GM15510 (cell line): ENCODE data around the gene TBX2.

Experiments used
- POLR2A ChIP-seq: IDR thresholded peaks from 3 replicates; pipeline ENCODE4 v1.6.1; 2011; ENCODE audit warnings: borderline replicate concordance; ENCODE audit not compliant: insufficient read length; ENCODE audit errors: extremely low read depth

The TBX2 gene

DNA sequence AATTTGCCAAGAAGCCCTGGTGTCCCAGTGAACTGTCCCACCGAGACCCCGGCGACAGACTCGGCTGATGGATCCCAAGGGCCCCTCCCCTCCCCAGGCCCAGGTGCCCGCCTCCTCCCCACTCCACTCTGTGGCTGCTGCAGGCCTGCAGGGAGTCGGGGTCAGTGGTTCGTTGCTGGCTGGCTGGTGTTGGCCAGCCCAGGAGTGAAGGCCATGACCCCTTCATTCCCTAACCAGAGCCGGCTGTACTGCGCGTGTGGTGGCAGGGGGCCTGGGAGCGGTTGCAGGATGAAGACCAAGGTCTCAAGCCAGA, 9.2 kb upstream of the TBX2 start:
- TF ChIP-seq POLR2A = no peak

- no peak for TF ChIP-seq POLR2A
These were observed 7.9 kb upstream of the TBX2 start for GRCh38 chr17:61391595-61392291.

- TF ChIP-seq POLR2A = no peak
These were observed 7.0 kb upstream of the TBX2 start for GRCh38 chr17:61392679-61393078.

DNA sequence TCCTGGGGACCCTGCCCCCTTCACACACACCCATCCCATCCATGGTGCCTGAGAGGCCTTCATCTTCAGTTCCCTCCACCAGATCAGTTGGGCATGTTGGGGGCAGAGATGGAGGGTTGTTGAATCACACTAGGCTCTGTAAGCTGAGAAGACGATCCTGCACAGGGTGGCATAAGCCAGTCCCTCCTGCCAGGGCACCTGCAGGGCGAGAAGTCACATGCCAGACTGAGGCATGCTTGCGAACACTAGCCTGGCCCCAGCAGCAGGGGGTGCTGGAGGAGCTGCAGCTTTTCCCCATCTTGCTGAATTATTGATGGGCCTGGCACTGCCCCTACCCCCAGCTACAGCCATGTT, 6.1 kb upstream of the TBX2 start:
- no peak for TF ChIP-seq POLR2A

GRCh38 chr17:61393904-61394629, 5.6 kb upstream of the TBX2 start:
- no peak for TF ChIP-seq POLR2A

- TF ChIP-seq POLR2A = no peak
These were observed 4.8 kb upstream of the TBX2 start for GRCh38 chr17:61394630-61395408.

DNA sequence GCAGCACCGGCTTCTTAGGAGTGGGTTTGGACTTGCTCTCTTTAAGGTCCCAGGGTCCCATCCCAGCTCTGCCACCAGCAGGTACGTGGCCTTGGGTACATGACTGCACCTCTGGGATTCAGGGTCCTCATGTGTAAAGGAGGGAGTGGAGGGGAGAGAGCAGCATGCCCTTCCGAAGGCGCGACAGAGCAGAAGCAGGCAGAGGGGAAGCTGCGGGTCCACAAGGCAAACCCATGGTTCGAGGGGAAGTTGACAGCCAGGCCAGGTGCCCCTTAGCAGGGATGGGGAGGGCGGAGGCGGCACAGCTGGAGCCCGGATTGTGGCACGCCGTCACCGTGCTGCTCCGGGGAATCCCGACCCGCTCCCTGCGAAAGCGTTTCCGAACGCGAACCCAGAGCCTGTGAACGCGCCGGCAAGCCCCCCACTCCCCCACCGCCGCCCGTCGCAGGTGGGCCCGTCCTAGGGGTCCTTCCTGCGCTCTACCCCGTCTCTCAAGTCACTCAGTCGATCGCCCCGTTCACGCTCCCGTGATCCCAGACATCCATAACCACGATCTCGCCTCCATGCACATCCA, 4.1 kb upstream of the TBX2 start:
- TF ChIP-seq POLR2A = no peak

DNA sequence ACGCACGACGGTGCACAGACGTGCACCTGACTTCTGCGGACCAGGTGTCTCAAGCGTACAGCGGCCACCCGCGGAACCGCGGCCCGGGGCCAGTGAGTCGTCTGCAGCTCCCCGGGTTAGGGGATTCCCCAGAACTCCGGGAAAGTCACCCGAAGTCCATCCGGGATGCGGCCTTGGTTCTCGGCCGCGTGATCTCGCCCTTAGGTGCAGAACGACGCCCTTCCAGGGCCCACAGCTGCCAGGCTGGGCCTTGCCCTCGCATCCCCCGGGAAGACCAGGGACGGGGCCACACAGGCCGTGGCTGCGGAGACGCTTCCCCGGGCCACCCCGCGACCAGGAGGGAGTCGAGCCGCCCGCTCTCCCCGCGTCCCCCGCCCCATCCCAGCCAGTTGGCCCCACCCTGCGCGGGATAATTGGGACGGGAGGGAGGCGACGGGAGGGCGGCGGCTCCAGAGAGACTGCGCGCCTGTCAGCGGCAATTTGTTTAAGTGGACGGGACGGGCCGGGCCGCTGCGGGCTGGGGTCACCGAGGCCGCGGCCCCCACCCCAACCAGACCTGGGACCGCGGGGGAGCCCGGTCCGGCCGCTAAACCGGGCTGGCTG, 3.6 kb upstream of the TBX2 start:
- no peak for TF ChIP-seq POLR2A

DNA sequence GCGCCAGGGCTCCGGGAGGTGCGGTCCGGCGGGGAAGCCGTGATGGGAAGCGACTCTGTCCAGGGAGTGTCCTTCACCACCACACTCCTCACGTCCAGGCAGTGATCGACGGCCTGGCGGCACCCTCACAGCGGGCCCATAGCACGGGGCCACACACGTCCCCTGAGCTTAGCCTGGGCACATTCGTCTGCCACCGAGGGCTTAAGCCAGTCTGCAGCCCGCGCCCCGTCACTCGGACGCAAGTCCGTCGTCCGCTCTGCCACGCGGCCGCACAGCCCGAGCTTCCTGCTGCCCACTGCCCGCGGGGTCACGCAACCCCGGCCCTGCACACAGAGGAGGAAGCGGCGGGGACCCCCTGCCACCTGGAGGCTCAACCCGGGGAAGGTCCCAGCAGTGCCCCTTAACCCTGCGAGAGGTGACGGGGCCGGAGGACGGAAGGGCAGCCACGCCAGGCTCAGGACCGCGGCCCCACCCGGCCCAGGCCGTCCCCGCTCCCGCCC, 3.0 kb upstream of the TBX2 start:
- no peak for TF ChIP-seq POLR2A

DNA sequence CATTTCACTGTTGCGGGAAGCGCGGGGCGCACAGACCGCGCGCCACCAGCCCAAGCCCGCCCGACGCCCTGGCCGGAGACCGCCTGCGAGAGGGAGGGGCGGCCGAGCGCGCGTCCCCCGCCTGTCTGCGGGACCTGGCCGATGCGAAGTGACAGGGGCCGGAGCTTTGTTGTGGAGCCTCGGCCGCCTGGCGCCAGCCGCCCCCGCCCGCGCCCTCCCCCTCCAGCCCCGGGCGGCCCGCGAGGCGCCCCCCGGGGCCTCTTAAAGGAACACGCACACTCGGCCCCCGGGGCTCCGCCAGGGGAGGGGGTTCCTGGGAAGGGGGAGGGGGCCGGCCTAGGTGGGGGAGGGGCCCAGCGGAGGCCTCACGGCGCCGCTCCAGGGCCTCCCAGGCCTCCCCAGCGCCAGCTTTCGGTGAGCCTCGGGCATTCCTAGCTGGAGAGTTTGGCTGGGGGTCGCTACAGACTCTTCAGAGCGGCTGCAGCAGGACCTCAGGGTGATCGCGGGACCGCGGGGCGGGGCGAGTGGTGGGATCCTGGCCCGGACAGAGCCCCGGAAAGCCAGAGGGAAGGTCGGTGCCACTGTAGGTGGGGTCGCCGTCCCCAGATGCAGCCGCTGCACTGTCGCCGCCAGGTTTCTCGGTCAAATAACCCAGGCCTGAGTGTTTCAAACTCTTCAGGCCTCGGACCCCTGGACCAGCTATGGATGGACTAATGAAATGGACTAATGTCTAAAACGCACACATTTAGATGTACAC, 2.4 kb upstream of the TBX2 start:
- TF ChIP-seq POLR2A = no peak

DNA sequence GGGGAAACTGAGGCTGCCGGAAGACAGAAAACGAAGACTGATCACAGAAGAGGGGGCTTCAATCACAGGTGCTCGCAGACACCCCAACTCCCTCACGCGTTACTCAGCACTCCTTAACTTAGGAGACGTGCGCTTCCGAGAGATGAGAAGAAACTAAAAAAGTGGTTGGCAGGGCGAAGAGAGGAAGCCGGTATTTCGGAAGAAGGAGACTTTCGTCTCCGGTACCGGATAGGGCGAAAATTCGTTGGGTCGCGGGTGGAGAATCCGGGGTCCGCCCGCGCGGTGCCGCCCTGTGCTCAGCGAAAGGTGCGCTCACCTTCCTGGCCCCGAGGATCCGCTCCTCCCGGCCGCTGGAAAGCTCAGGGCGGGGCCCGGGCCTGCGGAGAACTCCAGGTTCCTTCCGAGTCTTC, 917 bp upstream of the TBX2 start:
- no peak for TF ChIP-seq POLR2A

DNA sequence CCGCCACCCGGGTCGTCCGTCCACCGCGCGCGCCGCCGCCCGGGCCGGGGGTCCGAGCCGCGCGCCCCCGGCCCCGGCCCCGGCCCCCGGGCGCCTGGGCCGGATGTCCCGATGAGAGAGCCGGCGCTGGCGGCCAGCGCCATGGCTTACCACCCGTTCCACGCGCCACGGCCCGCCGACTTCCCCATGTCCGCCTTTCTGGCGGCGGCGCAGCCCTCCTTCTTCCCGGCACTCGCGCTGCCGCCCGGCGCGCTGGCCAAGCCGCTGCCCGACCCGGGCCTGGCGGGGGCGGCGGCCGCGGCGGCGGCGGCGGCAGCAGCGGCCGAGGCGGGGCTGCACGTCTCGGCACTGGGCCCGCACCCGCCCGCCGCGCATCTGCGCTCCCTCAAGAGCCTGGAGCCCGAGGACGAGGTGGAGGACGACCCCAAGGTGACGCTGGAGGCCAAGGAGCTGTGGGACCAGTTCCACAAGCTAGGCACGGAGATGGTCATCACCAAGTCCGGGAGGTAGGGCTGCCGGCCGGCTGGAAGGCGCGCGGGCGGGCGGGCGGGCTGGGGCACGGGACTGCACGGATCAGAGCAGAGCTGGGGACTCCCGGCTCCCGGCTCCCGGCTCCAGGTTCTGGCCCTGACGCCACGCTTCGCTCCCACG, 548 bp downstream of the TBX2 start:
- TF ChIP-seq POLR2A = no peak

DNA sequence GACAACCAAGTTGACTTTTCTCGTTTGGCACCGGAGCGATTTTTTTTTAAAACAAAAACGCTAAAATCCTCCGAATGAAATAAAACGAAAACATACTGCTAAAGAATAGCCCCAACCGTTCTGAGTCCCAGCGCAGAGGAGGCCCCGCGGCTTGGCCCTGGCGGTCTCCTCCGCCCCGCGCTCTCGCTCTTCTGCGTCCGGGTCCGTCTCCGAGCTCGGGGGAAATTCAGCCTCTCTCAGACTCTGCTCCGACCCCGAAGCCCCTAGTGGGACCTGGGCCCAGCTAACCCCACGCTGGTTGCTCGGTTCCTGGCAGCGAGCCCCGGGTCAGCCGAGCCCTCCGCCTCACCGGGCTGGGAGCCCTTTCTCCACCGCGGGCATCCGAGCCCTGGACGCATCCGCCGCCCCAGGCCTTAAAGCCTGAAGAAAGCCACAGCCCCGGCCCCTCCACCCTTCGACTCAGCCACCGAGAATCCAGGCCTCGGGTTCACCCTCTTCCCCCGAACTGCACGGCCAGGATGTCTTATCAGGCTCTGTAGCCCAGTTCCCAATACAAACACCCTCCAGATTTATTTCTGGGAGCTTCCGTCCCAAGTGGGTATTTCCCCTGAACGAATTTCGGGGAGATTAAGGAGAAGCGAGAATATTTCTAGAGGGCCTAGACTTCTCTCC, 1.2 kb downstream of the TBX2 start:
- TF ChIP-seq POLR2A = no peak
